Myocyte (in vitro differentiated cells): ENCODE measurements around the gene PTH2. TPM values are rescaled to one million over a fixed set of nuclear protein-coding genes. Genes with fewer than 3 reads are reported as not detected.
A peak's percentile ranks its signal among the peaks of the same experiment; 100 is the strongest.
"Not testable (repeated sequence)": the region's sequence is repeated elsewhere in the genome, so short reads cannot be mapped to it uniquely, and the experiment has no call there.

Source experiments
- DNase-seq: peaks from one replicate; pipeline ENCODE4 v3.0.0-alpha.2; 2012; ENCODE audit warnings: low read depth
- total RNA-seq: library from RNA; depleted of rRNA; stranded (reverse); fragments of >200 nt; gene quantifications from 2 replicates; pipeline ENCODE4 v1.2.3, GENCODE V29; 2014

The PTH2 gene
- total RNA-seq, 1 donor from 2014 or later = not detected

DNA sequence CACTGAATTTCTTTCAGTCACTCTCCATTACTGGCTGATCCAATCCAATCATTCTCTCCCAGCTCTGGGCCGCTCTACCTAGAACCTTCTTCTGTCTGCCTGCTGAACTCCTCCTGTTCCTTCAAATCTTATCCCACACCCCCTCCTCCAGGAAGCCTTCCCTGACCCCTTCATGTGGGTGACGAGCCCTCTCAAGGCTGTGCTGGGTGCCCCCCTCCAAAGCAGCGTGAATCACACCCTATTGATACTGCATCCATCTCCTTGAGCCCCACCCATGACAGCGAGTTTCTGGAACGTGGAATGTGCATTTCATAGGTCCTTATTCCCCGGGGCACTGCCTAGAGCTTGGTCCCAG is 25.2 kb upstream of the PTH2 start:
- no peak for DNase-seq

DNA sequence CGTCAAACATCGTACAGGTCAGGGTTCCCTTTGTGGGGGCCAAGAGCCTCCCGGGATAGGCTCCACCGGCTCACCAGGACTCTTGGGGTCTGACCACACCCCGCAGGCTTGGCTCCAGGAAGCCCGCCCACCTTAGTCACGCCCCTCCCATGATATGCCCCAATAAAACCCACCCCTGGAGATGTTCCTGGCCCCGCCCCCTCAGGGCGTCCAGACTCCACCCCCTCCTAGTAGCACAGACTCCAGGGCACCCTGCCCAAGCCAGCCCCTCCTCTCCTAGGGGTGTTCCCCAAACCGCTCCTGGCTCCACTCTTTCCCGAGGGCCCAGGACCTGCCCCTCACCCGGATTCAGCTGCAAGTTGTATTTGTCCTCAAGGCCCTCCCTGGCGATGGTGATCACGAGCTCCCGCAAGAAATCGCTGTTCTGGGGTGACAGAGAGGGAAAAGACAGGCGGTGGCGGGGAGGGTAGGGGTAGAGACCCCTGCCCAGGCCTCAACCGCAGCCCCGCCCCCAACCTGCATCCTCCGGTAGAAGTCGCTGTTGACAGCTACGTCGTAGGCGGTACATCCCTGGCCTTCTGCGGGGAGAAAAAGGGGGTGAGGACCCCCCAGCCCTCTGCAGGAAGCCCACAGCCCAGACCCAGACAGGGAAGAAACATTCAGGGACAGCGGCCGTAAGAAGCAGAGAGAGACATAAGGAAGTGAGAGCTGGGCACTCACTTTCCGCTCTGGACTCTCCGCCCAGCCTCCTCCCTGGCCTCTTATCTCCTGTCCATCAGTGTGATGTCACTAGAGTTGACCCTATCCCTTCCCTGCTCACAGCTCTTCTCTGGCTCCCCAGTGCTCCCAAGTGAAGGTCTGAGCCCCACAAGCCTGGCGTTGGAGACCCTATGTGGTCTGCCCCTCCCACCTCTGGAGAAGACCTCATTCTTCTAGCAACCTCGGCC is 24.5 kb upstream of the PTH2 start:
- no peak for DNase-seq

DNA sequence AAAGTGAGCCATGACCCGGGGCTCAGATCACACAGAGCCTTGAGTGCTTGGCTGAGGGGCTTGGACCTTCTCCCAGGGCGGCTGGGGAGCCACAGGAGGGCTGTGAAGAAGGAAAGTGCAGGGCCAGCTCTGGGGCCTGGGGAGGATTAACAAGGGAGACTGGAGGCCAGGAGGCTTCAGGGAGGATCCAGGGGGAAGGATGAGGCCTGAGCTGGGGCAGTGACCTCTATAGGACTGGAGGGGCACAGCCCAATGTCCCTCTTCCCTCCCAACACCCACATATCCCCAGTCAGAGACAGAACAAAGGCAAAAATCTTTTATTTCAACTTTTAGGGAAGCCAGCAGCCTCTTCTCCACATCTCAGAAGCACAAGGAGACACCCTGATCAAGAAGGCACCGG is 22.8 kb upstream of the PTH2 start:
- no peak for DNase-seq

DNA sequence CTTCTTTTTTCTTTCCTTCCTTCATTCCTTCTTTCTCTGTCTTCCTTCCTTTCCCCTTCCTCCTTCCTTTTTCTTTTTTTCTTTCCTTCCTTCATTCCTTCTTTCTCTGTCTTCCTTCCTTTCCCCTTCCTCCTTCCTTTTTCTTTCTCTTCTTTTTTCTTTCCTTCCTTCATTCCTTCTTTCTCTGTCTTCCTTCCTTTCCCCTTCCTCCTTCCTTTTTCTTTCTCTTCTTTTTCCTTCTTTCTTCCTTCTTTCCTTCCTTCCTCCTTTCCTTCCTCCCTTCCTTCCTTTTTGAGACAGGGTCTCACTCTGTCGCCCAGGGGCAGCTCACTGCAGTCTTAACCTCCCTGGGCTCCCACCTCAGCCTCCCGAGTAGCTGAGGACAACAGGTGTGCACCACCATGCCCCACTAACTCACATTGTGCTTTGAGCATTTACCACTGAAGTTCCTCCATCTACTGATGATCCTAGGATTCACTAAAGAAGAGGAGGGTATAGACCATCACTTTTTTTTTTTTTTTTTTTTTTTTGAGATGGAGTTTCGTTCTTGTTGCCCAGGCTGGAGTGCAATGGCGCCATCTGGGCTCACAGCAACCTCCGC is 21.0 kb upstream of the PTH2 start:
- DNase-seq = not testable (repeated sequence)

DNA sequence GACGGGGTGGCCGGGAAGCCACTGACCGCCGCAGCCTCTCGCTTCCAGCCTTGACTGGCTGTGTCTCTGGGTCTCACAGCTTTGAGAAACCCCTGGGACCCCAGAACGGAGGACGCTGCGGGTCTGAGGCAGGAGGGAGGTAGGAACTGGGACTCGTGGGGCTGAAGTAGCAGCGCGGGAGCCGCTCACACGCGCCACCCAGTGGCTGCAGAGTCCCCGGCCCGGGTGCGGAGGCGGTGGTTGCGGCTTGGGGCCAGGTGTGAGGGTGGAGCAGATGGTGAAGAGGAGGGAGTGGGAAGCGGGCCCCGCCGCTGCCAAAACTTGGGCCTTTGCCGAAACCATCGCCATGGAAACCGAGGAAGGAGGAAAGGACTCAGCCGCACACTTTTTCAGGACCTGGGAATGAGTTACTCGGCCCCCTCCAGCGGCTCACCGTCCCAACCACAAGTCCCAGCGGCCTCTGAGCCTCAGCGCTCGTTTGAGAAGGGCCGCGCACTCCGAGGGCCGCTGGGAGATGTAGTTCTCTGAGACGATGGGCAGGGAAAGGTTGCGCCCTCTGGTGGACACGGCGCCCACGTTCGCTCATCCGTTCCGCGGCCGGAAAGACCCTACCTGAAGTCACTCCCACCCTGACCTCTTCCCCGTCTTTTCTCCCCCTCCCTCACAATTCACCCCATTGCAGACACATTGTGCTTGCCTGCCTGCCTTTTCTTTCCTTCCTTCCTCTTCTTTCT is 20.3 kb upstream of the PTH2 start:
- DNase-seq = peak; percentile 95

DNA sequence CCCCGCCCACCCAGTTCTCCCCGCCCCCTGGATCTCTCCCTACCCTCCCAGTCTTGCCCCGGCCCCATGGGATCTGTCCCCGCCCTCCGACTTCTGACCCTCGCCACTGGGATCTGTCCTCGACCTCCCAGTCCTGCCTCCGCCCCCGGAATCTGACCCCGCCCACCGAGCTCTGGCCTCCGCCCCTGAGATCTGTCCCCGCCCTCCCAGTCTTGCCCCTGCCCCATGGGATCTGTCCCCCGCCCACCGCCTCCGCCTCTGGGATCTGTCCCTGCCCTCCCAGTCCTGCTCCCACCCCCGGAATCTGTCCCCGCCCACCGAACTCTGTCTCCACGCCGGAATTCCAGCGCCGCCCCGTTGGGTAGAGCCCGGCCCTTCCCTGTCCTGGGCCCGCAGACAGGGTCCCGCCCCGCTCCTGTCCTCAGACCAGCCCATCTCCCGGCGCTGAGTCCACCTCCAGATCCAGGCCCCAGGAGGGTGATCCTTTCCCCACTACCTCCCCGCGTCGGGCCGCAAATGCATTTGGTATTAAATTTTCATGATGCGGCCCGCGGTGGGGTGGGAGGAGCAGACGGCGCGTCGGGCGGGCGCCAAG is 19.6 kb upstream of the PTH2 start:
- peak; percentile 92 for DNase-seq

DNA sequence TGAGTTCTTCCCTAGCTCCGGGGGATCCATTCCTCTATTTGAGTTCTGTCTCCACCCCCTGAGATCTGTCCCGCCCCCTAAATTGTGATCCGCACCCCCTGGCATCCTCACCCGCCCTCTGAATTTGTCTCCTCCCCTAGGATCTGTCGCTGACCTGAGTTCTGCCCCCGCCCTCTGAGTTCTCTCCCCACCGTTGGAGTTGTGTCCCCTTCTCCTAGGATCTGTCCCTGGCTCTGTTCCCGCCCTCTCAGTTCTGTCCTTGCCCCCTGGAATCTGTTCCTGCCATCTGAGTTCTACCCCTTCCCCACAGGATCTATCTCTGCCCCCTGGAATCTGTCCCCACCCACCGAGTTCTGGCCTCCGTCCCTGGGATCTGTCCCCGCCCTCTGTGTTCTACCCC is 19.1 kb upstream of the PTH2 start:
- DNase-seq = peak; percentile 25

DNA sequence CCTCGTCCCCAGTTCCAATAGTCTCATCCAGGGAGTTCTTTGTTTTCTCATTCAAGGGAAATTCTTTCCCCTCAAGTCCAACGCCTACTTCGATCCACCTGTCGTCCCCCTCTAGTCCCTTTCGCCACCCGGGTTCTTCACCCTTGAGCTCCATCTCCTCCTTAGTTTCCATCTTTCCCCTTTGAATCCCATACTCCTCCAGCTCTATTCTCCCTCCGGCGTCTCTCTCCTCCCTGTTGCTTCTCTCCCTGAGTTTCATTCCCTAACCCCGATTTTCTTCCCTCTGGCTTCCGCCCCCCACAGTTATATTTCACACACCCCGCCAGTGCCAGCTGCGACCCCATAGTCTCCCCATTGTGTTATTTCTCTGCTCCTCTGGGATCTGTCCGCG is 18.7 kb upstream of the PTH2 start:
- no peak for DNase-seq

DNA sequence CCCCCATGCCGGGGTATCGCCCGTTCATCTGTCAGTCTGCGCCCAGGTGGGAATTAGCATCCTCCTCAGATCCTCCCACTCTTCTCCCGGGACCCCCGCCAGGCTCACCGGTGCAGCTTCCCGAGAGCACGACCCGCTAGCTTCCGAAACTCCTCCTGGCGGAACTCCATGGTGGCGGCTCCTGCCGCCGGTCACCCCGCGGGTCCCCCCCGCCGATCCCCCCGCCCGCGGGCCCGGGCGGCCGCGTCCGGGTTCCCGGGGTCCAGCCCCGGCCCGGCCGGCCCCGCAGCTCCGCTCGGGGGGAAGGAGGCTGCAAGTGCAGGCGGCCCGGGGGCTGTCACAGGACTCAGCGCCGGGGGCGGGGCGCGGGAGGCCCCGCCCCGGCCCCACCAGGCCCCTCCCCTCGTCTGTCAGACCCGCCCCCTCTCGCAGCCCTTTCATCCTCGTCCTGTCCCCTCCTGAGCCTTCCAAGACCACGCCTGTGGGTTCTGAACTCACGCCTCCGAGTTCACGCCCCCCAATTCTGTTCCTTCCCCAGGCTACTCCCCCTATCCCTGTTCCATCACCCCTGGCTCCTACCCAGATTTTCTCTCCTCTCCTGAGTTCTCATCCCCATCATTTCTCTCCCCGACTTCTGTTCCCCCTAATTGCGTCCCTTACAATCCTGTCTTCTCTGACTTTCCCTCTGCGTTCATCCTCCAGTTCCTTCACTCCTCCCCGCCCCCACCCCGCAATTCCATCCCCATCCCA is 18.1 kb upstream of the PTH2 start, which contains the start of gene SLC17A7:
Gene SLC17A7, minus strand, starts transcription at position 318 of the 750 bp plus-strand sequence. Its CDS starts 148 bp downstream, at position 170.
- DNase-seq = no peak

DNA sequence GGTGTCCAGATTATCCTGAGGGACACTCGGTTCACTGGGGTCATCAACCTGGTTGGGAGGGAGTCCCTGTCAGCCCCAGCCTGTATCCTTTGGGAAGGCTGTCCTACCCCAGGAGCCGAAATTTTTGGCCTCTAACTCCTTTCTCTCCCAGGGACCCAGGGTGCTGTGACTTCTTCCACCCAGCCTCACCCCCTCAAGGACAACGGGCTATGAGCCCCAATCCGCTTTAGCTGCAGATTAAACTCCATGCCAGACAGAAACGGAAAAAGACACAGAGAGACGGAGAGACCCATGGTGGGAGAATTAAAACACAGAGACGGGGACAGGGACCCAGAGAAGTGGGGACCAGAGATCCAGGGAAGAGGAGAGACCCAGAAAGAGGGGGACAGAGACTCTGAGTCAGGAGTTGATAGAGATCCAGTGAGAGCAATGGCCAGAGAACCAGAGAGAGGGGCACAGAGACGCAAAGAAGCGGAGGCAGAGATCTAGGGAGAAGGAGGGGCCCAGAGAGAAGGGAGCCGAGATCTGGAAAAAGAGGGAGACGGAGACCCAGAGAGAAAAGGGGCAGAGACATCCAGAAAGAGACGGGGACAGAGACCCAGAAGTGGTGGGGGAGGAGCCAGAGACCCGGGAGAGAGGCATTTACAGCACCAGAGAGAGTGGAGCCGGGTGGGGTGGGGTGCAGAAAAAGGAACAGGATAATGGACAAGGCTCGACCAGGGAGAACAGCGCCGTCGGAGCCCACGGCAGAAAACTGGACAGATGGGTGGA is 17.4 kb upstream of the PTH2 start:
- no peak for DNase-seq

DNA sequence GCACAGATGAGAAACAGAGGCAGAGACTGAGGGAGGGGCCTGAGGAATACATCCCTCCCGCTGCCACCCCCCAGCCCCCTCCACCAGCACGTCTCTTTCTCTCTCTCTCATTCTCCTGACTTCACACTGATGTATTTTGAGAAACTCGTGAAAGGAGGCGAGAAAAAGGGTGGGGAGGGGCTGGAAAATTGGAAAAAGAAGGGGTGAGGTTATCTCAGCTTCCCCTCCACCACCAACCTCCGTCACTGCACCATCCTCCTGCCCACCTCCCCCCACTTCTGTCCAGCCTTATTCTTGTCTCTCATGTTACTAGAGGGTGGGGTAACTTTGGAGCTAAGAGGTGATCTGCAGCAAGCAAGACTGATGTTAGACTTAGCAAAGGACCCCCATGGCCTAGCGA is 16.6 kb upstream of the PTH2 start:
- no peak for DNase-seq

DNA sequence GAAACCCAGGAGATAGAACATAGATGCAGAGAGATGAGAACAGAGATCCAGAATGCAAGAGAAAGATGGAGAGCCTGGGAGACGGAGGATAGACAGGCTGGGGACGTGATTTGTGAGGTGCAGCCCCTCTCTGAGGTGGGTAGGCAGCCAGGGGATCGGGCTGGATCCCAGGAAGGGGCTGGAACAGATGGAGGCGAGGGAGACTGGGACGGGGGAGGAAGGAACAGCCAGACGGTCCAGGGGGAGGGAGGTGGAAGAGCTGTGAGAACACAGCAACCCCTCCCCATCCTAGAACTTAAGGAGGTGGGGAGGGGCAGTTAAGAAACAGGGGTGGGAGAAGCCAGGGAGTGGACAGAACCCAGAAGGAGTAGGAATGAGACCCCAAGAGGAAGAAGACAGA is 15.0 kb upstream of the PTH2 start:
- DNase-seq = no peak

DNA sequence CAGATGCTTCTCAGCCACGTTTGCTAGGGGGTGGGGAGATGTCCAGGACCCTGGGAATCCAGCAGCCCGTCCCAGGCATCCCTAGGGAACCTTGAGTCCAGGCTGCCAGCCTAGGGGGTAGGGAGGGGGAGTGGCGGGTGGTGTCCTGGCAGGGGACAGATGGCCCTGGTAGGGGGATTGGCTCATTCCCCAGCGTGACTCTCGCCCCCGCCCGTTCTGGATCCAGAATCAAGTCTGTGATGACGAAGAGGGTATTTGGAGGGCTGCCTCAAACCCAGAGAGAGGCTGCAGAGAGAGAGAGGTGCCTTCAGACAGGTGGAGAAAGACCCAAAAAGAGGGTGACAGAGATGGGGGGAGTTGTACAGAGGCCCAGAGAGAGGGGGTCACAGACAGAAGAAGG is 14.0 kb upstream of the PTH2 start:
- no peak for DNase-seq

DNA sequence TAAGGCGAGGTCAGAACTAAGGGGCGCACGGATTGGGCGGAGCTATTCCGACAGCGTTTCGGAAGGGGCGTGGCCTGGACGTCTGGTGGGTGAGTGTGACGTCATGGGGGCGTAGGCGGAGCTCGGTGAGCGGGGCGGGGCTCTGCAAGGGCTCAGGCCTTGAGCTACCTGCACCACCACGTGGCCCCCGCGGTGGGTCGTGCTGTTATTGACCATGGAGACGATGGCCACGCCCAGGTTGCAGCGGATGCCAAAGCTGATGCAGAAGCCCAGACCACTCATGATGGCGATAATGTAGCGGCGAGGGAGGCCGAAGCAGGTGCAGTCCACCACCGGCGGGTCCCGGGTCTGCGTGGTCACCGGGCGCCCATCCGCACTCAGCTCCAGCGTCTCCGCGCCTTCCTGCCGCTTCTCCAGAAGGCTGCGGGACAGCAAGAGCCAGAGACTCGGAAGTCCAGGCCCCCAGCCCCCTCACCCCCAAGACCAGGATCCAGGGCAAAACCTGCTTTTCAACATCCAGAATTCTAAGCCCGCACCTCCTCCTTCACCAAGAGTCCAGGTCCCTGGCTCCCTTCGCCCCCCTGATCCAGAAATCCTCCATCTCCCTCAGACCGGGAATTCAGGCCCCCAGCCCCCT is 13.3 kb upstream of the PTH2 start:
- no peak for DNase-seq

DNA sequence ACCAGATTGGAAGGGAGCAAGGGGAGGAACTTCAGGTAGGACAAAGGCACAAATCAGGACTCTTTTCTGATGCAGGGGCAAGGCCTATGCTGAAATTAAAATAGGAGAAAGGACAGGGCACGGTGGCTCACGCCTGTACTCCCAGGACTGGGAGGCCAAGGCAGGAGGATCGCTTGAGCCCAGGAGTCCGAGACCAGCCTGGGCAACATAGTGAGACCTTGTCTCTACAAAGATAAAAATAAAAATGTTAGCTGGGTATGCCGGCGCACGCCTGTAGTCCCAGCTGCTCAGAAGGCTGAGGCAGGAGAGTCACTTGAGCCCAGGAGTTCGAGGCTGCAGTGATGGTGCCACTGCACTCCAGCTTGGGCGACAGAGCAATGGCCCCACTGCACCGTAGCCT is 12.4 kb upstream of the PTH2 start:
- DNase-seq = no peak

DNA sequence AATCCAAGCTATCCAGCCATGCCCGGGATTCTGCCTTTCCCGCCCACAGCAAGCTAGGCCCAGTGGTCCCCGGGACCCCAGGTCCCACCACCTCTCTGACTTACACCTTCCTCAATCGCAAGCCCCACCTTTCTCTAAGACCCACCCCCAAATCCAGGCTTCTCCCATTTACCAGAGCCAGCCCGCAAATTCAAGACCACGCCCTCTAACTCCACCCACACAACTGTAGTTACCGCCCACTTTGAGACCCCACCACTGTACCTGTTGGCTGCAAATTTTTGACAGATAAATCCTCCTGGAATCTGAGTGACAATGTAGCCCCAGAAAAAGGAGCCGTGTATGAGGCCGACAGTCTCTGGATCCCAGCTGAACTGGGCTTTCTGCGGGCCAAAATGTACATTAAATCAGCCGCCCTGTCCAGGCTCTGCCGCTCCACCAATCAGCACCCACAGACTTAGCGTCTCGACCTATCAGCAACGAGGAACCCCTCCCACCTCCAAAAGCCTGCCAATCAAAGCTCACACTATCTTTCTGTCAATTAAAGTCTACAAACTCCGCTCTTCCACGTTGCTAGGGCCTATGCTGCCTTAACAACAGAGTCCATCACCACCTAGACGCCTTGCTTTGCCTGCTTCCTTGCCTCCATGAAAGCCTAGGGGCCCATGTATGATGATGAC is 11.8 kb upstream of the PTH2 start:
- DNase-seq = no peak

DNA sequence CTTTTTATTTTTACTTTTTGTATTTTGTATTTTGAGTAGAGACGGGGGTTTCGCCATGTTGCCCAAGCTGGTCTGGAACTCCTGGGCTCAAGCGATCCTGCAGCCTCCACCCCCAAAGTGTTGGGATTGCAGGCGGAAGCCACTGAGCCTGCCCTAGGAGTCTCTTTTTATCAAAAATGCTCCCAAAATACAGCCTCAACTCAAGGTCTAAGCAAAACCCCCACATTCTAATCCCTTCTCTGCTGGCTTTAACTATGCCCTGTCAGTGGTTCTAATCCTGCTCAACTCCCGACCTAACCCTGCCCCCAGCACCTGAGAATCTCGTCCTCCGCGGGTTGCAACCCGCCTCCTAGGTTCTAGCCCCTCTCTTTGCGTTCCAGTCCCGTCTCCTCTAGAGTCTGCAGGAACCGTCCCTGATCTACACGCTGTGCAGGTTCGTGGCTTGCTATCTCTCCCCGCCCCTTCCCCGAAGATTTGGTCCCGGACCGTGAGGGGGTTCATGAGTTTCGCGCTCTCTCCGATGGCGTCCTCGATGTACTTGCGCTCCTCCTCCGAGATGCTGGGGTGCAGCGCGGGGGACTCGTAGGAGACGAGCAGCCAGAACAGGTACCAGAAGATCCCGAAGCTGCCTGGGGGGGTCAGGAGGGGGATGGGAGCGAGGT is 10.1 kb upstream of the PTH2 start:
- DNase-seq = no peak
